DMS114 treated with DMSO at 0.1 percent for 48 hours (cell line): ENCODE data around the gene FAM83C.

Source experiments
- DNase-seq: peaks from one replicate; lab custom pipeline; 2025; ENCODE audit not compliant: unreplicated experiment; lab: John Stamatoyannopoulos, UW

The FAM83C gene

DNA sequence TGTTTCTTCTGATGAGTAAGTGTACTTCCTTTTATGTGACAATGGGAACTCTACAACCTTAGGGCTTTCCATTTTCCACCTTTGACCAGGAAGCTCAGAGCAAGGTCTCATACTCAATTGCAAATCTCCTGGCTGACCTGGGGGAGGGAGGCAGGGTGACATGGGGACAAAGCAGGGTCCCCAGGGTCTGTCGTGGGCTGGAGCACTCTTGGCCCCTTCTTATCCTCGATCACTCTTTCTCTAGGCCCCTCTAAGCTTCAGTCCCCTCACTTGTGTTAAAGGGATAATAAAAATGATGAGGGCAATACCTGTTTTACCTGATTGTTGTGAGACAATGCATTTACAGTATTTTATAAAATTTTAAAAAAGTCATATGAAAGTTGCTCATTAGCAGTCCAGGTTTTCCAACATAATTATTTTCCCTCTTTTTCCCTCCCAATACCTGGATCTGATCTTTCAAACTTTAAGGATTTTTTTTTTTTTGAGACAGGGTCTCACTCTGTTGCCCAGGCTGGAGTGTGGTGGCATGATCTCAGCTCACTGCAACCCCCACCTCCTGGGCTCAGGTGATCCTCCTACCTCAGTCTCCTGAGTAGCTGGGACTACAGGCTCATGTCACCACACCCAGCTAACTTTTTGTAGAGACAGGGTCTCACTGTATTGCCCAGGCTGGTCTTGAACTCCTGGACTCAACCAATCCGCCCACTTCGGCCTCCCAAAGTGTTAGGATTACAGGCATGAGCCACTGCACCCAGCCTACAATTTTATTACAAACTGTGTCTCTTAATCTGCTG lies 8.4 kb upstream of the FAM83C start:
- DNase-seq: no peak

- no peak for DNase-seq
These were observed 7.6 kb upstream of the FAM83C start for GRCh38 chr20:35299780-35300179.

DNA sequence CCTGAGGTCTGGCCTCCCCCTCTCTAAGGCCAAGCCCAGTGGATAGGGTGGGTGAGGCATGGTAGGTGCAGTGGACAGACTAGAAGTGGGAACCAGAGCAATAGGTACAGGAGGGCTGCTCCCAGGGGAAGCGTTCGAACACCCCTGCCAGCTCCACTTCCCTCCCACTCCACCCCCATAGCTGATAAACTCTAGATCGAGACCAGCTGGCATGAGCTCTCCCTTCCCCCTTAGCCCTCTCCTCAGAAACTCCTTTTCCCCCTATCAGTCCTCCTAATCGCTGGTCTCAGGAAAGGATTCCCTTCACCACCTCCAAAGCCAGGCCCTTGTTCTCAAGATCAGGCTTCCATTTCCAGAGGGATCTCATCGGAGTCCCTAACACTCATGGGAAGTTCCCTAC lies 6.0 kb upstream of the FAM83C start:
- DNase-seq: no peak

DNA sequence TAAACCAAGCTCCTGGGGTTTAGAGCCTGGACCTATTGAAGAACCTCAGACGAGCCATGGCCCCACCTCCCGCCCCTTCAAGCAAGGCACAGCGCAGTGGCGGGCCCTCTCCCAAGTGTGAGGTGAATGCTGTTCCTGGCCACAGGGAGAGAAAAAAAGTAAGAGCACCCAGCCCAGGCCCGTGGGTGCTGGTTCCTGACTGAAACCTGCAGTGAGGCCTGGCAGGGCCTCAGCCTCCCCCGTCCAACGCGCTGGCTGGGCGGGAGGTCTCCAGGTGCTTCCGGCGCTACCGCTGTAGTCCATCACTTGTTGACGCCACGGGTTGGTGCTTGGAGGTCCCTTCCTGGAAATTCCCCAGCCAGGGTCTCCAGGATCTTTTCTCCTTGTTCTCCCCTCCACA lies 5.5 kb upstream of the FAM83C start:
- no peak for DNase-seq

DNA sequence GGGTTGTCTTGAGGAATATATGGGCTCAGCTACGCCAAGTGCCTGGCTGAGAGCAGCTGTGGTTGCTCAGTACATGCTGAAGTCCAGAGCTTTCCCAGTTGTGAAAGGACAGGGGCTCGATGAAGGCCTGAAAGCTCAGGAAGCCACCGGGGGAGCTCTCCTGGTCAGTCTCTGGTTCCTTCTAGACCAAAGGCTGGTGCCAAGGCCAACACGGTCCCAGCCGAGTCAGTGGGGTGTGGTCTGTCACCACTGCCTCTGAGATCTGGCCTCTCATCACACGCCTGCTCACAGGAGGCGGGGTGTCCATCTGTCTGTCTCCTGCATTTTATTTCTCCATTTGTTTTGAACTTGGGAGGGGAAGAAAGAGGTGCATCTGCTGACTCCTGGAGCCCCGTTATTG lies 4.9 kb upstream of the FAM83C start:
- DNase-seq: no peak

- DNase-seq: no peak
These were observed 3.9 kb upstream of the FAM83C start for GRCh38 chr20:35296101-35296554.

GRCh38 chr20:35295674-35296073 lies 3.4 kb upstream of the FAM83C start:
- no peak for DNase-seq

GRCh38 chr20:35295058-35295457 lies 2.8 kb upstream of the FAM83C start:
- DNase-seq: no peak

GRCh38 chr20:35294293-35294685 lies 2.1 kb upstream of the FAM83C start:
- DNase-seq: no peak

DNA sequence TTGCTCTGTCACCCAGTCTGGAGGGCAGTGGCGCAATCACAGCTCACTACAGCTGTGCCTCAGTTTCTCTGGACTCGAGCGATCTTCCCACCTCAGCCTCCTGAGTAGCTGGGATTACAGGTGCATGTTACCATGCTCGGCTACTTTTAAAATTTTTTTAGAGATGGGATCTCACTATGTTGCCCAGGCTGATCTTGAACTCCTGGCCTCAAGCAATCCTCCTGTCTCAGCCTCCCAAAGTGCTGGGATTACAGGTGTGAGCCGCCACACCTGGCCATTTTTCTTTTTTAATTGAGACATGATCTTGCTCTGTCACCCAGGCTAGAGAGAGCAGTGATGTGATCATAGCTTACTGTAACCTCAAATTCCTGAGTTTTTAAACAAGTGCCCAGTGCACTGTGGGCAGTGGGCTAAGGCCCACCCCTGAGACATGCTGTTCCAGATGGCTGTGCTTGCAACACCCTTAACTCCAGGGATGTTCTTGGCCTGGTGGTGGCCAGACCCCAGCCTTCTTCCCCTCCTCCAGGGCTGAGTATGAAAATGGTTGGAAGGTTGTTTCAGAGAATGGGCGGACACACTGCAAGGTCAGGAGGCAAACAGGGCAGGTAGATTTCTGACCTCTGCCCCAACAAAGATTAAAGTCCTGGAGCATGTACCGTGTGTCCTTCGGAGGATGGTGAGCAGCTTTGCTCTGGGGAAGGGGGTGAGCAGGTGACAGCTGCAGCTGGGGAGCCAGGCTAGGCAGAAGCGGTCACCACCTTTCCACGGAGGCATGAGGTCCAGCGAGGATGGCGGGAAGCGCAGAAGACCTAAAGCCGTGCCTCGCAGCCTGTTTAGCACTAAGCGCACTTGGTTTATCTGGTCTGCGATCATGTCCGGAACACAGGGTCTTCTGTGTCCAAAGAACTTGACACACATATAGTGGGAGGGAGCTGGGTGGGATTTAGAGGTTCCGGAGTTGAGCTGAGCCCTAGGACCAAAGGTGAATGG lies 1.4 kb upstream of the FAM83C start:
- DNase-seq: no peak

DNA sequence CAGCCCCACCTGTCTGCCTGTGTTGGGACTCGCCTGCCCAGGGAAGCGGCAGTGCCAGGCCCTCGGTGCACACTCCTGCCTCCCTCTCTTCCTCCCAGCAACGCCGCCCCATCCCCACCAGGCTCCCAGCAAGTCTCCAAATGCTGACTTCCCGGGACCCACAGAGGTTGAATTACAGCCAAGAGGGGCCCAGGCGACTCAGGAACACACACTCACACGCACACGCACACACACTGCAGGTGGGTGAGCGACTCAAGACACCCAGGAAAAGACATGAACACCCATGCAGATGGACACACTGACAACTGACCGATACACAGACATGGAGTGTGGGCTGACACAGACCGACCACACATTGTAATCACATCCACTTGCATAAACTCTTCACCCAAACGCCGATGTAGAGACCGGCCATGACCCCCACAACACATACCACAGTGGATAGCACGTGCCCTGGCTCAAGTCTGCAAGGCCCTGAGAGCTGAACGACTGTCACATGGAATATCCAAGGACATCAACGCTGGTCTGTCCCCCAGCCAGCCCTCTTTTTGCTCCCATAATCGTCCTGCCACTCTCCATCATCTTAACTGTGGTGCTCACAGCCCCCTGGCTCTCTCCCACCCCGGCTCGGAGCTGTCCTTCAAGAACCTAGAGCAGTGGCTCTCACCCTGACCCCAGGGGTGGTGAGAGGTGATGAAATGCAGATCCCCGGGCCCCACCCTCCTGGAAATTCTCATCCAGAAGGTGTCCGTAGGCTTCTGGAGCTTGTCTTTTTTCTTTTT lies 470 bp upstream of the FAM83C start:
- no peak for DNase-seq

DNA sequence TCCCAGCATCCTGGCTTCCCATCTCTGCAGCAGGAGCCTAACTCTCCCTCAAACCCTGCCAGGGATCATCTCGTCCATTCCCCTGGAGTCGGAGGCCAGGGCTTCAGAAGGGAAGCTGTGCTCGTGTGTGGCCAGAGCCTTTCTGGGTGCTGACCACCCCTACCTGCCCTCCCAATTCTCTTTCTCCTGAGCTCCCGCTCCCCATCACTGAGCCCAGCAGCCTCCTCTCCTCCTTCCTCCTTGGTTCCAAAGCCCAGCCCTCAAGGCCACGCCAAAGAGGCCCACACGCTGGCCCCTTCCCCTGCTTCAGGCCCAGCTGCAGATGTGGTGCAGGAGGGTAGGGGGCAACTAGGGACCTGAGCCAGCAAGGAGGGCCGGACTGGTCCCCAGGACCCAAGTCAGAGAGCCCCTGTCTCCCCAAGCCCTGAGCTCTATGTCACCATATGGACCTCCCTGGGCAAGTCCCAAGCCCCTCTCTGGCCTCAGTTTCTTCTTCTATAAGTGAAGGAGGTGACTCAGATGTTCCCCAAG lies 1.3 kb downstream of the FAM83C start:
- no peak for DNase-seq

DNA sequence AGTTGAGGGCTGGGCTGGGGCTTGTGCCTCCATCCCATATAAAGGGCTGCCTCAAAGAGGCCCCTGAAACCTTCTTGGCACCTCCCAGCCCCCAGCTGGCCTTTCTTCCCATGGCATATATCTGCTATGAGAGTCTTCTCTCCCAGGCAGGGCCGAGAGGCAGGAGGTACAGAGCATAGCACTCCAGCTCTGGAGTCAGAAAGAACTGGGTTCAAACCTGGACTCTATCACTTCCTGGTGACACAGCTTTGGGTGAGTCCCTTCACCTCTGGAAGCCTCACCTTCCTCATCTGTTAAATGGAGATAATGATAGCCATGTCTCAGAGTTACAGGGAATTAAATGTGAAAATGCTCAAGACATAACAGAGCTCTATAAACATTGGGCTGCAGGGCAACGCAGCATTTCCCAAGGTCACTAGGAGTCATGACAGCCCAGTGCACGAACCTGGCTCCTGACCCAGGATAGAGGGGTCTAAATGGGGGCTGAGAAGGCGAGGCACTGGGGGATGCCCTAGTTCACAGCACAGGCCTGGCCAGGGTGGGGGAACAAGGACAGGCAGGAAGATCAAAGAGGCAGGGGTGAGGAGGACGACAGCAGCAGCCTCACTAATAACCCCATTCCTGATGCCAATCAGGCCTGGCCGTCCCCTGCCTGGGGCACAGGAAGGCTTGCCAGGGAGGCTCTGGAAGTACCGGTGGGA lies 1.9 kb downstream of the FAM83C start:
- DNase-seq: no peak

DNA sequence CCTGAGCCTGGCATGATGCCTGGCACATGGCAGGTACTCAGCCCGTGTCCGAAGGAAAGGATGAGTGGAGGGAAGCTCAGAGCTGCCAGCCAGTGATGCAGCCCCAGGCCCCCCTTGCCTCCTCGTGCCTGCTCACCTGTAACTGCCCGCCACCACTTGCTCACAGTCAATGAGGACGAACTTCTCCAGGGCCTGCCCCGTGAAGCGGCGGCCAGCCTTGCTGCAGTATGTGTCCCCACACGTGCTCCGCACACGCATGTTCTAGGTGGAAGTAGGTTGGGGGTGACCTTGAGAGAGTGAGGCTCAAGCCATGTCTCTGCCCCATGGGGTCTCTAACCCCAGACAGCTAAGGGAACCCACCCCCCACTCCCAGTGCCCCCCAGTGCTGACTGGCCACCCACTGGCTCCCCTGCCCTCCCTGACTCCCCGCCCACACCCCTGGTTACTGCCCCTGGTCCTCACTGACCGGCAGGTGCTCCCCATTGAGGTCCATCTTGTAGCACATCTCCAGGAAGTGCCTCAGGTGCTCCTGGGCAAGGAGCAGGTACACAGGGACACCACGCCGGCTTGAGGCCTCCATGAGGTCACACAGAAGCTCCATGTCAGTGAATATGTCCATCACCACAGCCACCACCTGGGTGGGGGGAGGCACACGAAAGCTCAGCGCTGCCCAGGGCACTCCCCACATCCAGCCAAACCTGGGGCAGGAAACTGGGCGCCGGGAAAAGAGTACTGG lies 3.7 kb downstream of the FAM83C start:
- no peak for DNase-seq

DNA sequence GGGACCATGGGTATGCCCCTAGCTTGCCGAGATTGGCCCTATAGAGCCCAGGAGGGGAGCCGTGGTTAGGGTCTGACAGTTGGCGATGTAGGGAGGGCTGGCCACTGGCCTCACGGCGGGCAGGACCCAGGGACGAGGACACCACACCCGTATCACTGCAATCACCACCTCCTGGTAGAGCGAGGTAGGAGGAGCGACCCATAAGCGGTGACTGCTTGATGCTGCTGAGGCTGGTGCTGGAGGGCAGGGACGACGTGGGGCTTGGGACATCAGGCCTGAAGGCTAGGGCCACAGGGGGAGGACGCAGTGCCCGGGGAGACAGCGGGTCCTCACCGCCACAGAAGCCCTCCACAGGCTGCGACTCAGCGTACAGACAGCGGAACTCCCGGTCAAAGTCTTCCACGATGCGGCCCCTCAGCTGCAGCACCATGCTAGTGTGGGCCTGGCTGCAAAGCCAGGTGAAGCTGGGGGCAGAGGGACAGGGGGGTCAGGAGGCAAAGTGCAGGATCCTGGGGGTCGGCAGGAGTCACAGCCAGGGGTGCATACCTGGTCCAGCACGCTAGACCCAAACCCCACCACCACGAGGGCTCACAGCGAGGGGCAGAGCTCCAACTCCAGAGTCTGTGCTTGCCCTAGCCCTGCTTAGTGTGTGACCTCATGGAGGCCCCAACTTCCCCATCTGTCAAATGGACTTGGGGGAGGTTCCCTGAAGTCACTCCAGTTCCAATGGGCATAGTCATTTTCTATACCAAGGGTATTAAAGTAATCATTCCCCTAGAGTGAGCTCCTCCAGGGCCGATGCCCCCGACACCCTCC lies 4.5 kb downstream of the FAM83C start:
- no peak for DNase-seq

DNA sequence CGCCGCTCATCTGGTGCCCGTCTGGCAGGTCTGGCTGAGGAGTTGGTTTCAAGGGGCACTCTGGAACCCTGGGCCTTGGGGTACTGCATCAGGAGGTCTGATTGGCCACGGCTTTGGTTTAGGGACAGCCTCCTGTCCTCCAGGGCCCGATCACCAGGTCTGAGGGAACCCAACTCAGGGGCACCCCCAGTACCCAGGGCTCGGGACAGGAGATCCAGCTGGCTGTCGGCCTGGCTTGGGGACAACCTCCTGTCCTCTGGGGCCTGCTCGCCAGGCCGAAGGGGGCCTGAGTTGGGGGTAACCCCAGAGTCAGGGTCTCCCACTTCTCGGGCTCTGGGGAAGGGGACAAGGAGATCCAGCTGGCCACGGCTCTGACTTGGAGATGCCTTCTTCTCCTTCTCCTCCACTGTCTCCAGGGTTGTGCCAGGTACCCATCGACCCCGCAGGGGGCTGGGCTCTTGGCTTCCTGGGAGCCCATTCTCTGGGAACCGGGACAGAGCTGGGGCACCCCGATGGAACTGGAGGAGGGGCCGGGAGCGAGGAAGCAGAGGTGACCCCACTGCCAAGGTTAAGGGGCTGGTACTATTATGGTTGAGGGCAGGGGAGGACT lies 5.2 kb downstream of the FAM83C start:
- no peak for DNase-seq

- DNase-seq: no peak
These were observed 5.9 kb downstream of the FAM83C start for GRCh38 chr20:35286077-35286898.

DNA sequence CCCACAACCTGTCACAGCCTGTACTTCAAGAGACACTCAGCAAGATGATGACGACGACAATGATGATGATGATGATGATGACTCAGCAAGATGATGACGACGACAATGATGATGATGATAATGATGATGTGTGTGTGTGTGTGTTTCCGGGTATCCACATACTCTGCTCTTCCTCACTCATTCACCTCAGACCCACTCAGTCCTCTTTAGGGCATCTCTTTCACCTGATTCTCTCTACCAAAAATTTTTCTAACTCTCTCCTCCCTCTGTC lies 6.5 kb downstream of the FAM83C start:
- no peak for DNase-seq
